Measurements from ENCODE around the gene ALG11.

ALG11 gene

GRCh38 chr13:51997641-51998330, 14.4 kb upstream of the ALG11 start:
- H2BK12ac ChIP-seq (ENCODE audit: low read length): no peak overlapping the region
- H3K79me1 ChIP-seq (ENCODE audit: low read depth, low read length): peaks cover 2% of the 10 kb centered on the region
- no peak overlapping the region for H3K27ac ChIP-seq (replicated peaks; ENCODE audit: low read length)
- WGBS, 2 donors (ENCODE audit: extremely low coverage in 2 of 2, insufficient read length in 2 of 2, insufficient replicate concordance in 1 of 2): no CpG with 5 or more reads among the region's 8 CpGs
- no peak overlapping the region for H4K91ac ChIP-seq (ENCODE audit: low read depth, low read length, poor library complexity)
- H2BK120ac ChIP-seq (ENCODE audit: low read depth, low read length): no peak overlapping the region
- H3K23ac ChIP-seq (ENCODE audit: low read depth, low read length, poor library complexity): no peak overlapping the region
- H3K9me3 ChIP-seq (replicated peaks in 1 of 2; ENCODE audit: control insufficient read depth in 2 of 2, insufficient read depth in 1 of 2, low read depth in 1 of 2, low read length in 2 of 2): no peaks in the 10 kb centered on the region
- no peak overlapping the region for H2BK15ac ChIP-seq (ENCODE audit: low read length)
- peaks cover 0 to 5% (median 0%) of the 10 kb centered on the region in 3 experiments for H3K27me3 ChIP-seq (ENCODE audit: control insufficient read depth in 3 of 3, insufficient read depth in 3 of 3, low read depth in 1 of 3, low read length in 3 of 3)
- H2AK5ac ChIP-seq (ENCODE audit: low read depth, low read length): no peak overlapping the region
- no peak overlapping the region for H3K9ac ChIP-seq (ENCODE audit: low read depth, low read length, poor library complexity)
- no peak overlapping the region for H3K14ac ChIP-seq (ENCODE audit: low read length)
- H2AFZ ChIP-seq (ENCODE audit: low read length): no peak overlapping the region
- no peak overlapping the region for H2BK5ac ChIP-seq (ENCODE audit: low read length)
- no peak overlapping the region for H3K4ac ChIP-seq (ENCODE audit: low read length)
- H3K4me1 ChIP-seq (ENCODE audit: control insufficient read depth in 2 of 2, insufficient read depth in 1 of 2, low read depth in 1 of 2, low read length in 2 of 2): peaks cover 4 to 27% of the 10 kb centered on the region in 2 donors
- H4K8ac ChIP-seq (ENCODE audit: low read depth, low read length): no peak overlapping the region
- H3K18ac ChIP-seq (ENCODE audit: low read length): no peak overlapping the region
- DNase-seq (ENCODE audit: low spot score): no peak
- no peaks in the 10 kb centered on the region for H3K36me3 ChIP-seq (replicated peaks in 1 of 2; ENCODE audit: control insufficient read depth in 2 of 2, insufficient read depth in 2 of 2, low read length in 2 of 2)
- no peak overlapping the region for H3K4me2 ChIP-seq (ENCODE audit: insufficient read depth, low read length, poor library complexity, severe bottlenecking)
- H3K4me3 ChIP-seq (ENCODE audit: low read length in 2 of 2): no peak overlapping the region

GRCh38 chr13:51998723-51999509, 13.3 kb upstream of the ALG11 start:
- WGBS, 2 donors (ENCODE audit: extremely low coverage in 2 of 2, insufficient read length in 2 of 2, insufficient replicate concordance in 1 of 2): no CpG with 5 or more reads among the region's 6 CpGs
- H3K4ac ChIP-seq (ENCODE audit: low read length): no peak overlapping the region
- no peak overlapping the region for H3K9ac ChIP-seq (ENCODE audit: low read depth, low read length, poor library complexity)
- no peak overlapping the region for H3K23ac ChIP-seq (ENCODE audit: low read depth, low read length, poor library complexity)
- no peak overlapping the region for H3K4me2 ChIP-seq (ENCODE audit: insufficient read depth, low read length, poor library complexity, severe bottlenecking)
- no peaks in the 10 kb centered on the region for H3K36me3 ChIP-seq (replicated peaks in 1 of 2; ENCODE audit: control insufficient read depth in 2 of 2, insufficient read depth in 2 of 2, low read length in 2 of 2)
- no peaks in the 10 kb centered on the region for H3K9me3 ChIP-seq (replicated peaks in 1 of 2; ENCODE audit: control insufficient read depth in 2 of 2, insufficient read depth in 1 of 2, low read depth in 1 of 2, low read length in 2 of 2)
- H2BK5ac ChIP-seq (ENCODE audit: low read length): no peak overlapping the region
- H2BK15ac ChIP-seq (ENCODE audit: low read length): no peak overlapping the region
- no peak for DNase-seq (ENCODE audit: low spot score)
- H2AFZ ChIP-seq (ENCODE audit: low read length): no peak overlapping the region
- no peak overlapping the region for H3K4me3 ChIP-seq (ENCODE audit: low read length in 2 of 2)
- H4K91ac ChIP-seq (ENCODE audit: low read depth, low read length, poor library complexity): no peak overlapping the region
- H3K14ac ChIP-seq (ENCODE audit: low read length): no peak overlapping the region
- no peak overlapping the region for H2BK12ac ChIP-seq (ENCODE audit: low read length)
- H3K4me1 ChIP-seq (ENCODE audit: control insufficient read depth in 2 of 2, insufficient read depth in 1 of 2, low read depth in 1 of 2, low read length in 2 of 2): peaks cover 4 to 27% of the 10 kb centered on the region in 2 donors
- no peak overlapping the region for H3K27ac ChIP-seq (replicated peaks; ENCODE audit: low read length)
- H3K27me3 ChIP-seq (ENCODE audit: control insufficient read depth in 3 of 3, insufficient read depth in 3 of 3, low read depth in 1 of 3, low read length in 3 of 3): peaks cover 0 to 8% (median 0%) of the 10 kb centered on the region in 3 experiments
- peaks cover 2% of the 10 kb centered on the region for H3K79me1 ChIP-seq (ENCODE audit: low read depth, low read length)
- H2AK5ac ChIP-seq (ENCODE audit: low read depth, low read length): no peak overlapping the region
- H2BK120ac ChIP-seq (ENCODE audit: low read depth, low read length): no peak overlapping the region
- H4K8ac ChIP-seq (ENCODE audit: low read depth, low read length): no peak overlapping the region
- no peak overlapping the region for H3K18ac ChIP-seq (ENCODE audit: low read length)

DNA sequence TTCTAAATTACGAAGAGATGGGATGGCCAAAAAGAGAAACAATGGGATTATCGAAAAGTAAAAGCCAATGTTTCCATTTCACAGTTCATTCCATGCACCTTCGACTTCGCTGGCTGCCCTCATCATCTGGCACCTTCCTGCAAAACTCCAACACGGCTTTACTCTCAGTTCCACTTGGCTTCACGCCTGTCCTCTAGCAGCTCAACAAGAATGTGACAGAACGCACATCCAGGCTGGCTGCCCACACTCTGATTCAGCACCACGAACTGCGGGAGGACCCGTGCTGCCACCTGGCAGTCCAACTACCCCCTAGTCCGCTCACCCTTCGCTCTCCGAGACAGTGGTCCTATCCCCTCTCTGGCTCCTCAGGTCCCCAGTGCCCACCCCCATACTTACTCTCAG, 12.7 kb upstream of the ALG11 start:
- Histone ChIP-seq H2BK120ac (ENCODE audit: low read depth, low read length) (no peak overlapping the region), H3K27ac (replicated peaks; ENCODE audit: low read length) (no peak overlapping the region), H3K4me2 (ENCODE audit: insufficient read depth, low read length, poor library complexity, severe bottlenecking) (no peak overlapping the region), H3K23ac (ENCODE audit: low read depth, low read length, poor library complexity) (peak overlapping the region; percentile 3), H3K36me3 (replicated peaks in 1 of 2; ENCODE audit: control insufficient read depth in 2 of 2, insufficient read depth in 2 of 2, low read length in 2 of 2) (no peaks in the 10 kb centered on the region), H3K4ac (ENCODE audit: low read length) (no peak overlapping the region), H3K9me3 (replicated peaks in 1 of 2; ENCODE audit: control insufficient read depth in 2 of 2, insufficient read depth in 1 of 2, low read depth in 1 of 2, low read length in 2 of 2) (no peaks in the 10 kb centered on the region), H2BK12ac (ENCODE audit: low read length) (peak overlapping the region; percentile 12), H3K18ac (ENCODE audit: low read length) (peak overlapping the region; percentile 28), H3K14ac (ENCODE audit: low read length) (no peak overlapping the region), H4K91ac (ENCODE audit: low read depth, low read length, poor library complexity) (no peak overlapping the region), H3K4me1 (ENCODE audit: control insufficient read depth in 2 of 2, insufficient read depth in 1 of 2, low read depth in 1 of 2, low read length in 2 of 2) (peaks cover 4 to 27% of the 10 kb centered on the region in 2 donors), H3K79me1 (ENCODE audit: low read depth, low read length) (peaks cover 2% of the 10 kb centered on the region), H2AFZ (ENCODE audit: low read length) (no peak overlapping the region), H3K9ac (ENCODE audit: low read depth, low read length, poor library complexity) (no peak overlapping the region), H2BK5ac (ENCODE audit: low read length) (no peak overlapping the region), H2BK15ac (ENCODE audit: low read length) (no peak overlapping the region), H3K27me3 (ENCODE audit: control insufficient read depth in 3 of 3, insufficient read depth in 3 of 3, low read depth in 1 of 3, low read length in 3 of 3) (peaks cover 0 to 8% (median 0%) of the 10 kb centered on the region in 3 experiments), H4K8ac (ENCODE audit: low read depth, low read length) (no peak overlapping the region), H2AK5ac (ENCODE audit: low read depth, low read length) (no peak overlapping the region), H3K4me3 (ENCODE audit: low read length in 2 of 2) (no peak overlapping the region)
- WGBS, 2 donors (ENCODE audit: extremely low coverage in 2 of 2, insufficient read length in 2 of 2, insufficient replicate concordance in 1 of 2): no CpG with 5 or more reads among the region's 13 CpGs
- DNase-seq (ENCODE audit: low spot score): no peak

- no CpG with 5 or more reads among the region's 1 CpG for WGBS, 2 donors (ENCODE audit: extremely low coverage in 2 of 2, insufficient read length in 2 of 2, insufficient replicate concordance in 1 of 2)
- no peak for DNase-seq (ENCODE audit: low spot score)
- Histone ChIP-seq H4K8ac (ENCODE audit: low read depth, low read length) (no peak overlapping the region), H2AFZ (ENCODE audit: low read length) (no peak overlapping the region), H3K9ac (ENCODE audit: low read depth, low read length, poor library complexity) (no peak overlapping the region), H4K91ac (ENCODE audit: low read depth, low read length, poor library complexity) (no peak overlapping the region), H3K9me3 (replicated peaks in 1 of 2; ENCODE audit: control insufficient read depth in 2 of 2, insufficient read depth in 1 of 2, low read depth in 1 of 2, low read length in 2 of 2) (no peaks in the 10 kb centered on the region), H3K4me3 (ENCODE audit: low read length in 2 of 2) (no peak overlapping the region), H3K18ac (ENCODE audit: low read length) (no peak overlapping the region), H2BK5ac (ENCODE audit: low read length) (no peak overlapping the region), H3K4ac (ENCODE audit: low read length) (no peak overlapping the region), H3K4me1 (ENCODE audit: control insufficient read depth in 2 of 2, insufficient read depth in 1 of 2, low read depth in 1 of 2, low read length in 2 of 2) (peaks cover 4 to 27% of the 10 kb centered on the region in 2 donors), H3K27me3 (ENCODE audit: control insufficient read depth in 3 of 3, insufficient read depth in 3 of 3, low read depth in 1 of 3, low read length in 3 of 3) (peaks cover 0 to 10% (median 0%) of the 10 kb centered on the region in 3 experiments), H2AK5ac (ENCODE audit: low read depth, low read length) (no peak overlapping the region), H3K4me2 (ENCODE audit: insufficient read depth, low read length, poor library complexity, severe bottlenecking) (no peak overlapping the region), H2BK12ac (ENCODE audit: low read length) (no peak overlapping the region), H3K36me3 (replicated peaks in 1 of 2; ENCODE audit: control insufficient read depth in 2 of 2, insufficient read depth in 2 of 2, low read length in 2 of 2) (no peaks in the 10 kb centered on the region), H3K79me1 (ENCODE audit: low read depth, low read length) (peaks cover 2% of the 10 kb centered on the region), H2BK120ac (ENCODE audit: low read depth, low read length) (no peak overlapping the region), H3K14ac (ENCODE audit: low read length) (no peak overlapping the region), H3K23ac (ENCODE audit: low read depth, low read length, poor library complexity) (peak overlapping the region; percentile 3), H3K27ac (replicated peaks; ENCODE audit: low read length) (no peak overlapping the region), H2BK15ac (ENCODE audit: low read length) (no peak overlapping the region)
Measured at GRCh38 chr13:51999921-52000320, 12.3 kb upstream of the ALG11 start.

Measured in neuronal stem cell (in vitro differentiated cells).